Measurements from ENCODE around the gene SPOCK1. TPM values are rescaled to one million over a fixed set of nuclear protein-coding genes. Genes with fewer than 3 reads are reported as not detected.

SPOCK1 gene
- 2.5 TPM for polyA plus RNA-seq (2012; ENCODE audit: insufficient read length, low read depth)

DNA sequence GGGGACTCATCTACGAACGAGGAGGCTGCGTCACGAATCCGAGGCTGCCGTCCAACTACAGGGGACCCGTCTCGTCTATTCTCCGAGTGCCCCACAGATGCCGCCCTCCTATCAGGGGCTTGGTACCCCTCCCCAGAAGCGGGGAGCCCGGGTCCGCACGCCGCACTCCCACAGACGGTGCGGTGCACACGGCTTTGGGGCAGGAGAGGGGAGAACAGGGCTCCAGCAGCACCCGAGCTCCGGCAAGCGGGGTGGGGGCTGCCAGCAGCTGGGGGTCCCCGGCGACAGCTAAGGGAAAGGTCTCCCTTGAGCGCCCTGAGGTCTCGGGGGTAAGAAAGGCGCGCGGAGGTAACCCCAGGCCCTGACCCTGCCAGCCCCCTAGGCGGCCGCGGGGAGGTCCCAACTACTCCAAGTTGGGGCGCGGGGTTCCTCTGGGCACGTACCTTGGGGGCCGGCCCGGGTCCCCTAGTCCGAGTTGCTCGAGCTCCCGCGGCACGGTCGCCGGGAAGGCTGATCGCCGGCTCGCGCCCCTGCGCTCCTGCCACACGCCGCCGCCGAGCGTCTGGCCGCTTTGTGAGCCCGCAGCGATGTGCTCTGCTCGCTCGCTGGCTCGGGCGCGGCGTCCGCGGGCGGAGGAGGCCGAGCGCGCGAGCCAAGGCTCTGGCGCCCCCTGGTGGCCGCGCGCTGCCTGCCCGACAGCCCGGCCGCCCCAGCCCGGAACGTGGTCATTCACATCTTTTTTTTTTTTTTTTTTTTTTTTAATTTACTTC is at the start of gene SPOCK1:
SPOCK1 (minus strand) TSS at position 591 of the 770 bp plus-strand sequence.
- TF ChIP-seq TAF1 (IDR thresholded peaks at IDR 0.05; ENCODE audit: borderline replicate concordance, insufficient read depth, low read length) (no peak), FOXP2 (optimal IDR thresholded peaks at IDR 0.05; ENCODE audit: borderline replicate concordance, extremely low read depth, extremely low read length, insufficient read depth) (peak; percentile 22)

DNA sequence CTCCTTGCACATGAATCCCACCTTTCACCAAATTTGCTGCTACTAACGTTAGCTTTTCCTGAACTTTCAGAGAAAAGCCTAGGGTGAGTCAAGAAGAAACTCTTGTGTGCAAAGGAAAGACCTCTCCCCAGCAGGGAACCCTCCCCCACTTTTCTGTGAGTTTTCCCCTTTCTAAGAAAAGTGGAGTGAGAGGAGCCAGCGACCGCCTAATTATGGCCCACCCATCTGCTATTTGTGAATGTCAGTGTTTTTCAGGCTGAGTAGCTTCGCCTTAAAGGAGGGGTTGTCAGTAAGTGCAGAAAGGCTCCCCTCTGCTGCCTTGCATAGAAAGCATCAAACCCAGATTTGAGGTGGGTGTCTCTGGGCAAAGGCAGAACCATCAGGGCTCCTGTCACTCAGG is 46.8 kb upstream of the SPOCK1 start:
- TF ChIP-seq, protein P1, sequence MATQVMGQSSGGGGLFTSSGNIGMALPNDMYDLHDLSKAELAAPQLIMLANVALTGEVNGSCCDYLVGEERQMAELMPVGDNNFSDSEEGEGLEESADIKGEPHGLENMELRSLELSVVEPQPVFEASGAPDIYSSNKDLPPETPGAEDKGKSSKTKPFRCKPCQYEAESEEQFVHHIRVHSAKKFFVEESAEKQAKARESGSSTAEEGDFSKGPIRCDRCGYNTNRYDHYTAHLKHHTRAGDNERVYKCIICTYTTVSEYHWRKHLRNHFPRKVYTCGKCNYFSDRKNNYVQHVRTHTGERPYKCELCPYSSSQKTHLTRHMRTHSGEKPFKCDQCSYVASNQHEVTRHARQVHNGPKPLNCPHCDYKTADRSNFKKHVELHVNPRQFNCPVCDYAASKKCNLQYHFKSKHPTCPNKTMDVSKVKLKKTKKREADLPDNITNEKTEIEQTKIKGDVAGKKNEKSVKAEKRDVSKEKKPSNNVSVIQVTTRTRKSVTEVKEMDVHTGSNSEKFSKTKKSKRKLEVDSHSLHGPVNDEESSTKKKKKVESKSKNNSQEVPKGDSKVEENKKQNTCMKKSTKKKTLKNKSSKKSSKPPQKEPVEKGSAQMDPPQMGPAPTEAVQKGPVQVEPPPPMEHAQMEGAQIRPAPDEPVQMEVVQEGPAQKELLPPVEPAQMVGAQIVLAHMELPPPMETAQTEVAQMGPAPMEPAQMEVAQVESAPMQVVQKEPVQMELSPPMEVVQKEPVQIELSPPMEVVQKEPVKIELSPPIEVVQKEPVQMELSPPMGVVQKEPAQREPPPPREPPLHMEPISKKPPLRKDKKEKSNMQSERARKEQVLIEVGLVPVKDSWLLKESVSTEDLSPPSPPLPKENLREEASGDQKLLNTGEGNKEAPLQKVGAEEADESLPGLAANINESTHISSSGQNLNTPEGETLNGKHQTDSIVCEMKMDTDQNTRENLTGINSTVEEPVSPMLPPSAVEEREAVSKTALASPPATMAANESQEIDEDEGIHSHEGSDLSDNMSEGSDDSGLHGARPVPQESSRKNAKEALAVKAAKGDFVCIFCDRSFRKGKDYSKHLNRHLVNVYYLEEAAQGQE (IDR thresholded peaks at IDR 0.05; ENCODE audit: insufficient read depth in 1 of 2, low read depth in 2 of 2, low read length in 2 of 2), result no peak
- TF ChIP-seq FOXP2 (optimal IDR thresholded peaks at IDR 0.05; ENCODE audit: borderline replicate concordance, extremely low read depth, extremely low read length, insufficient read depth), result no peak
- no peak for TF ChIP-seq TAF1 (IDR thresholded peaks at IDR 0.05; ENCODE audit: borderline replicate concordance, insufficient read depth, low read length)
- TF ChIP-seq POLR2AphosphoS5 (IDR thresholded peaks at IDR 0.05; ENCODE audit: low read depth, low read length), result no peak
- no peak for TF ChIP-seq SIN3A (IDR thresholded peaks at IDR 0.05; ENCODE audit: borderline replicate concordance, insufficient read depth, low read length)

DNA sequence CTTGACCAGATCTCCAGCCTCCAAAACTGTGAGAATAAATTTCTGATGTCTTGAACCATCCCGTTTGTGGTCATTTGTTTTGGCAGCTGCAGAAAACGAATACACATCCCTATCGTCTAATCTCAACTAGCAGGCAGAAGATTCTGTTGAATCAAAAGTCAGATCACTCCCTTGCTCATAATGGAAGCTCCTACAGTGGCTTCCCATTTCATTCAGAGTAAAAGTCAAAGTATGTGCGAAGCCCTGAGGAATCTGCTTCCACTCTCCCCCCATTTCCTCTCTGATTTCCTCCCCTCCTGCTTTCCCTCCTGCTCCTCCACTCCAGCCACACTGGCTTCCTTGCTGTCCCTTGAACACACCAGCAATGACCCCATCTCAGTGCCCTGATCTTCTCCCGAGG is 34.8 kb upstream of the SPOCK1 start:
- TF ChIP-seq POLR2AphosphoS5 (IDR thresholded peaks at IDR 0.05; ENCODE audit: low read depth, low read length), result no peak
- TF ChIP-seq, protein P1 (IDR thresholded peaks at IDR 0.05; ENCODE audit: insufficient read depth in 1 of 2, low read depth in 2 of 2, low read length in 2 of 2), result no peak
- no peak for TF ChIP-seq TAF1 (IDR thresholded peaks at IDR 0.05; ENCODE audit: borderline replicate concordance, insufficient read depth, low read length)
- TF ChIP-seq SIN3A (IDR thresholded peaks at IDR 0.05; ENCODE audit: borderline replicate concordance, insufficient read depth, low read length), result no peak

DNA sequence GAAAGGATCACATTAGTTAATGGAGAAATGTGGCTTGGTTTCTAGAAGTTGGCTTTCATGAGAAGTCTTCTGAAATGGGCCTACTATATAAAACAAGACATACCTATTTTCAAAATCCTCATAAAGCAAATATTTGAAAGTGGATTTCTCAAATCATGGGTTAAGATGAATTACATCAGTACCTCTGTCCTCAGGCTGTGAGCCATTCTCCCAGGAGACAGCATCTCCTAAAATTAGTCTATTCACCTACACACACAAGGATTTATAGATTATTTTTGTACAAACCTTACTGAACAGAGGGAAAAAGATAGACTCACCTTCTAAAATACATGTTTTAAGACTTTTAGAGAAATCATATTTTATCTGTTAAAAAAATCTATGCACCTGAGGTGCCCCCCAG is 32.1 kb upstream of the SPOCK1 start:
- TF ChIP-seq POLR2AphosphoS5 (IDR thresholded peaks at IDR 0.05; ENCODE audit: low read depth, low read length) (no peak), FOXP2 (optimal IDR thresholded peaks at IDR 0.05; ENCODE audit: borderline replicate concordance, extremely low read depth, extremely low read length, insufficient read depth) (no peak), SIN3A (IDR thresholded peaks at IDR 0.05; ENCODE audit: borderline replicate concordance, insufficient read depth, low read length) (no peak), TAF1 (IDR thresholded peaks at IDR 0.05; ENCODE audit: borderline replicate concordance, insufficient read depth, low read length) (no peak)
- TF ChIP-seq, protein P1 (IDR thresholded peaks at IDR 0.05; ENCODE audit: insufficient read depth in 1 of 2, low read depth in 2 of 2, low read length in 2 of 2), result no peak

DNA sequence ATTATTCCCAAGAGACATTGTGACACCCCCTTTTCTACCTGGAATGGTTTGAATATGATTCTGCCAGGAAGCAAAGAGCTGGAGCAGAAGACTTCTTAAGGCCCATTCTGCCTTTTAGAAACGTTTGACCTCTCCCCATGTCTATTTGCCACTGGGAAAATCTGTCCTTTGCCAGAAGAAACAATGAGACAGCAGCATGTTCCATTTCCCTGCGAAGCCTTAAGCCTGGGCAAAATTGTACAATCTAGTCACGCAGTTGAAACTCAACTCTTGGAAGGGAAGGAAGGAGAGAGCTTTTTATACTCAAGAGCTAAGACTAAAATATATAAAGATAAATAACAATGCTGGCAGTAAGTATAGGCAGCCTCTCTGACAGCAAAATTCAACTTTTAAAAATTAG is 22.1 kb upstream of the SPOCK1 start:
- TF ChIP-seq, protein P1 (IDR thresholded peaks at IDR 0.05; ENCODE audit: insufficient read depth in 1 of 2, low read depth in 2 of 2, low read length in 2 of 2), result no peak
- TF ChIP-seq POLR2AphosphoS5 (IDR thresholded peaks at IDR 0.05; ENCODE audit: low read depth, low read length) (no peak), TAF1 (IDR thresholded peaks at IDR 0.05; ENCODE audit: borderline replicate concordance, insufficient read depth, low read length) (no peak), FOXP2 (optimal IDR thresholded peaks at IDR 0.05; ENCODE audit: borderline replicate concordance, extremely low read depth, extremely low read length, insufficient read depth) (no peak), SIN3A (IDR thresholded peaks at IDR 0.05; ENCODE audit: borderline replicate concordance, insufficient read depth, low read length) (no peak)
